PC-3 (cell line): Measurements from ENCODE around the gene CERS6.

Experiments used
- EZH2phosphoT487 ChIP-seq: fragments of 300-600 bp; sonication (generic); IDR thresholded peaks from 2 replicates; pipeline ENCODE4 v1.6.1; 2018; ENCODE audit warnings: mild to moderate bottlenecking, antibody characterized with exemption, low read length, borderline replicate concordance
- TF ChIP-seq, protein P1 (sequence below): fragments of 300-600 bp; sonication (generic); conservative IDR thresholded peaks from 2 replicates; pipeline ENCODE4 v1.5.1; 2017; ENCODE audit warnings: antibody characterized with exemption, low read depth, mild to moderate bottlenecking, low read length

DNA sequence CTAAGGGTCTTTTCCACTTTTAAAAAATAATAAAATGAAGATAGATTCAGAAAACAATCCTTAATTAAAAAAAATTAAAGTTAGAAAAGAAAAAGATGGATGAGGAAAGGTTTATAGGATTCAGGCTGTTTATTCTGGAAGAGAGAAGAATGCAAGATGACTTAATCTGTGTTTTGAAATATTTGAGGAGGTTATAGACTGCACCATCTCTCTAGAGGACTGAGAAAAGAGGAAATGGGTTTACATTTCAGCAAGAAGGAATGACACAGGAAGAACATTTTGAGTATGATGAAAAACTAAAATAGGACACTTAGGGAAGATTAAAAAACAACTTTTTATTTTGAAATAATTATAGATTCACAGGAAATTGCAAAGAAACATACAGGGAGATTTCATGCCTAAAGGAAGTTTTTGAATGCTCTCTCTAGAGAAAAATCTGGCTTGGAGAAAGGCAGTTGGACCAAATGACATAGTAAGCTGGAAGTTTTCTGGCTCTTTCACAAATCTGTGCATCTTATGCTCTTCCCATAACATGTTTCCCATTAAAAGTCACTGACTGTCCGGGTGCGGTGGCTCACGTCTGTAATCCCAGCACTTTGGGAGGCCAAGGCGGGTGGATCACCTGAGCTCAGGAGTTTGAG lies 75.0 kb downstream of the CERS6 start:
- TF ChIP-seq, protein P1, sequence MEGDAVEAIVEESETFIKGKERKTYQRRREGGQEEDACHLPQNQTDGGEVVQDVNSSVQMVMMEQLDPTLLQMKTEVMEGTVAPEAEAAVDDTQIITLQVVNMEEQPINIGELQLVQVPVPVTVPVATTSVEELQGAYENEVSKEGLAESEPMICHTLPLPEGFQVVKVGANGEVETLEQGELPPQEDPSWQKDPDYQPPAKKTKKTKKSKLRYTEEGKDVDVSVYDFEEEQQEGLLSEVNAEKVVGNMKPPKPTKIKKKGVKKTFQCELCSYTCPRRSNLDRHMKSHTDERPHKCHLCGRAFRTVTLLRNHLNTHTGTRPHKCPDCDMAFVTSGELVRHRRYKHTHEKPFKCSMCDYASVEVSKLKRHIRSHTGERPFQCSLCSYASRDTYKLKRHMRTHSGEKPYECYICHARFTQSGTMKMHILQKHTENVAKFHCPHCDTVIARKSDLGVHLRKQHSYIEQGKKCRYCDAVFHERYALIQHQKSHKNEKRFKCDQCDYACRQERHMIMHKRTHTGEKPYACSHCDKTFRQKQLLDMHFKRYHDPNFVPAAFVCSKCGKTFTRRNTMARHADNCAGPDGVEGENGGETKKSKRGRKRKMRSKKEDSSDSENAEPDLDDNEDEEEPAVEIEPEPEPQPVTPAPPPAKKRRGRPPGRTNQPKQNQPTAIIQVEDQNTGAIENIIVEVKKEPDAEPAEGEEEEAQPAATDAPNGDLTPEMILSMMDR = no peak
- TF ChIP-seq EZH2phosphoT487 = no peak
